NCI-H345 treated with DMSO at 0.1 percent for 48 hours (cell line): ENCODE data around the gene KCTD16.

ENCODE experiments used
- DNase-seq: peaks from one replicate; lab custom pipeline; 2025; ENCODE audit not compliant: unreplicated experiment; lab: John Stamatoyannopoulos, UW

Gene KCTD16

GRCh38 chr5:144206141-144206540, 35.5 kb downstream of the KCTD16 start:
- peak; percentile 41 for DNase-seq

GRCh38 chr5:144207875-144208444, 37.3 kb downstream of the KCTD16 start:
- DNase-seq = peak; percentile 66

- peak; percentile 31 for DNase-seq
Measured at GRCh38 chr5:144209361-144209760, 38.7 kb downstream of the KCTD16 start.

GRCh38 chr5:144210655-144211054, 40.0 kb downstream of the KCTD16 start:
- DNase-seq = no peak

GRCh38 chr5:144219869-144220268, 49.2 kb downstream of the KCTD16 start:
- DNase-seq = no peak

GRCh38 chr5:144227363-144227999, 56.8 kb downstream of the KCTD16 start:
- DNase-seq = no peak

GRCh38 chr5:144230806-144231205, 60.1 kb downstream of the KCTD16 start:
- no peak for DNase-seq

GRCh38 chr5:144232285-144232684, 61.6 kb downstream of the KCTD16 start:
- no peak for DNase-seq

GRCh38 chr5:144236499-144236898, 65.8 kb downstream of the KCTD16 start:
- no peak for DNase-seq

- DNase-seq = no peak
Measured at GRCh38 chr5:144237851-144238250, 67.2 kb downstream of the KCTD16 start.

GRCh38 chr5:144247131-144247530, 76.5 kb downstream of the KCTD16 start:
- peak; percentile 16 for DNase-seq

- DNase-seq = no peak
Measured at GRCh38 chr5:144248015-144248414, 77.3 kb downstream of the KCTD16 start.

GRCh38 chr5:144249755-144250464, 79.2 kb downstream of the KCTD16 start:
- DNase-seq = no peak

GRCh38 chr5:144254552-144254951, 83.9 kb downstream of the KCTD16 start:
- no peak for DNase-seq

- DNase-seq = no peak
Measured at GRCh38 chr5:144260121-144260520, 89.4 kb downstream of the KCTD16 start.

- no peak for DNase-seq
Measured at GRCh38 chr5:144265643-144266247, 95.1 kb downstream of the KCTD16 start.

GRCh38 chr5:144267961-144268513, 97.4 kb downstream of the KCTD16 start:
- no peak for DNase-seq

- DNase-seq = no peak
Measured at GRCh38 chr5:144273232-144274027, 102.8 kb downstream of the KCTD16 start.

GRCh38 chr5:144275329-144275728, 104.7 kb downstream of the KCTD16 start:
- DNase-seq = no peak

GRCh38 chr5:144276034-144276822, 105.6 kb downstream of the KCTD16 start:
- DNase-seq = no peak
